ENCODE data around the gene HSPB8.

Gene HSPB8

GRCh38 chr12:119177056-119177325 lies 1.7 kb upstream of the HSPB8 start:
- TF ChIP-seq CTCF (IDR thresholded peaks at IDR 0.05; ENCODE audit: low read depth, low read length, missing control alignments) = no peak
- in situ Hi-C loops (cut with HindIII; ENCODE audit: low sequenced_read_pairs) = no loop called here
- no peak for DNase-seq (ENCODE audit: low read depth)
- no peak overlapping the region for H3K4me3 ChIP-seq (ENCODE audit: low read depth, low read length)

GRCh38 chr12:119177724-119178380 lies 879 bp upstream of the HSPB8 start:
- no peak overlapping the region for H3K4me3 ChIP-seq (ENCODE audit: low read depth, low read length)
- DNase-seq (ENCODE audit: low read depth) = no peak
- in situ Hi-C loops (cut with HindIII; ENCODE audit: low sequenced_read_pairs) = no loop called here
- no peak for TF ChIP-seq CTCF (IDR thresholded peaks at IDR 0.05; ENCODE audit: low read depth, low read length, missing control alignments)

GRCh38 chr12:119179335-119180021 lies 747 bp downstream of the HSPB8 start:
- TF ChIP-seq CTCF (IDR thresholded peaks at IDR 0.05; ENCODE audit: low read depth, low read length, missing control alignments) = no peak
- DNase-seq (ENCODE audit: low read depth) = no peak
- peak overlapping the region; percentile 43 for H3K4me3 ChIP-seq (ENCODE audit: low read depth, low read length)
- in situ Hi-C loops (cut with HindIII; ENCODE audit: low sequenced_read_pairs) = no loop called here

- in situ Hi-C loops (cut with HindIII; ENCODE audit: low sequenced_read_pairs) = no loop called here
- DNase-seq (ENCODE audit: low read depth) = no peak
Measured at GRCh38 chr12:119180380-119181040, 1.8 kb downstream of the HSPB8 start.

GRCh38 chr12:119181202-119181601 lies 2.5 kb downstream of the HSPB8 start:
- peak overlapping the region; percentile 43 for H3K4me3 ChIP-seq (ENCODE audit: low read depth, low read length)
- no peak for DNase-seq (ENCODE audit: low read depth)
- TF ChIP-seq CTCF (IDR thresholded peaks at IDR 0.05; ENCODE audit: low read depth, low read length, missing control alignments) = no peak
- in situ Hi-C loops (cut with HindIII; ENCODE audit: low sequenced_read_pairs) = no loop called here

More at GRCh38 chr12:119180380-119181040, 1.8 kb downstream of the HSPB8 start:
- H3K4me3 ChIP-seq (ENCODE audit: low read depth, low read length) = peak overlapping the region; percentile 43
- TF ChIP-seq CTCF (IDR thresholded peaks at IDR 0.05; ENCODE audit: low read depth, low read length, missing control alignments) = no peak

- H3K4me3 ChIP-seq (ENCODE audit: low read depth, low read length) = no peak overlapping the region
- no peak for TF ChIP-seq CTCF (IDR thresholded peaks at IDR 0.05; ENCODE audit: low read depth, low read length, missing control alignments)
Measured at GRCh38 chr12:119181944-119182343, 3.2 kb downstream of the HSPB8 start.

More at GRCh38 chr12:119181944-119182343, 3.2 kb downstream of the HSPB8 start:
- no peak for DNase-seq (ENCODE audit: low read depth)
- in situ Hi-C loops (cut with HindIII; ENCODE audit: low sequenced_read_pairs) = no loop called here

Data from astrocyte of the cerebellum (primary cell).